Left ventricle myocardium inferior (tissue), 1 donor: ENCODE data around the gene PRKCI. TPM values are rescaled to one million over a fixed set of nuclear protein-coding genes. Genes with fewer than 3 reads are reported as not detected.
"Not testable (repeated sequence)": the region's sequence is repeated elsewhere in the genome, so short reads cannot be mapped to it uniquely, and the experiment has no call there.

Experiments
- DNase-seq: peaks from one replicate; pipeline ENCODE4 v3.0.0-alpha.2; 2020
- H3K27ac ChIP-seq: fragments of 200-600 bp; replicated peaks from 2 replicates; pipeline ENCODE4 v1.8.0; 2021
- H3K27me3 ChIP-seq: fragments of 200-600 bp; 2 replicates; pipeline ENCODE4 v1.8.0; 2021; ENCODE audit warnings: low read depth
- H3K36me3 ChIP-seq: fragments of 200-600 bp; 2 replicates; pipeline ENCODE4 v1.8.0; 2021
- H3K4me1 ChIP-seq: fragments of 200-600 bp; 2 replicates; pipeline ENCODE4 v1.8.0; 2021
- H3K4me3 ChIP-seq: fragments of 200-600 bp; 2 replicates; pipeline ENCODE4 v1.8.0; 2021; ENCODE audit warnings: mild to moderate bottlenecking, moderate library complexity
- H3K9me3 ChIP-seq: fragments of 200-600 bp; replicated peaks from 2 replicates; pipeline ENCODE4 v1.8.0; 2021
- CTCF ChIP-seq: fragments of 200-600 bp; IDR thresholded peaks from 2 replicates; pipeline ENCODE4 v1.8.0; 2021; ENCODE audit warnings: antibody characterized with exemption, mild to moderate bottlenecking, borderline replicate concordance
- intact Hi-C: fragments of 100-400 bp; cut with micrococcal nuclease; formaldehyde crosslinking; loops from one replicate; pipeline ENCODE4 v1.11.0; 2022
- total RNA-seq: library from RNA; stranded (reverse); fragmentation: NEBNext Ultra II Directional; extraction: Animal tissue kit (Norgen Biotek cat#: 25700); gene quantifications from one replicate; pipeline ENCODE4 v1.2.1, GENCODE V29; 2021
- donor health status: DM: no; HTN: yes; CAD: no; lungs with severe emphysema.

PRKCI gene
- total RNA-seq, 1 donor from 2014 or later: 10.9 TPM

- Histone ChIP-seq H3K27ac (no peak overlapping the region), H3K36me3 (no peaks in the 10 kb centered on the region), H3K4me1 (no peaks in the 10 kb centered on the region), H3K4me3 (no peak overlapping the region), H3K27me3 (peaks cover 5% of the 10 kb centered on the region), H3K9me3 (no peaks in the 10 kb centered on the region)
- no peak for TF ChIP-seq CTCF
- intact Hi-C loops: no loop called here
- DNase-seq: no peak
These were observed 20.7 kb upstream of the PRKCI start for GRCh38 chr3:170201527-170201926.

- H3K4me1 ChIP-seq: no peaks in the 10 kb centered on the region
- DNase-seq: no peak
- intact Hi-C loops: no loop called here
- peaks cover 9% of the 10 kb centered on the region for H3K27me3 ChIP-seq
- no peaks in the 10 kb centered on the region for H3K36me3 ChIP-seq
- no peak overlapping the region for H3K27ac ChIP-seq
- no peak overlapping the region for H3K4me3 ChIP-seq
- no peak for TF ChIP-seq CTCF
- no peaks in the 10 kb centered on the region for H3K9me3 ChIP-seq
These were observed 18.8 kb upstream of the PRKCI start for GRCh38 chr3:170203457-170203856.

GRCh38 chr3:170204023-170204472 is 18.2 kb upstream of the PRKCI start:
- Histone ChIP-seq H3K36me3 (no peaks in the 10 kb centered on the region), H3K9me3 (no peaks in the 10 kb centered on the region), H3K4me3 (no peak overlapping the region), H3K27ac (no peak overlapping the region), H3K4me1 (no peaks in the 10 kb centered on the region), H3K27me3 (peaks cover 9% of the 10 kb centered on the region)
- TF ChIP-seq CTCF: no peak
- intact Hi-C loops: no loop called here
- DNase-seq: no peak

- H3K4me3 ChIP-seq: no peak overlapping the region
- H3K36me3 ChIP-seq: no peaks in the 10 kb centered on the region
- H3K9me3 ChIP-seq: no peaks in the 10 kb centered on the region
- H3K27ac ChIP-seq: no peak overlapping the region
- no peak for TF ChIP-seq CTCF
- DNase-seq: no peak
- H3K27me3 ChIP-seq: peaks cover 9% of the 10 kb centered on the region
- intact Hi-C loops: no loop called here
- no peaks in the 10 kb centered on the region for H3K4me1 ChIP-seq
These were observed 17.7 kb upstream of the PRKCI start for GRCh38 chr3:170204509-170204908.

GRCh38 chr3:170205302-170205701 is 16.9 kb upstream of the PRKCI start:
- TF ChIP-seq CTCF: no peak
- intact Hi-C loops: no loop called here
- H3K4me3 ChIP-seq: no peak overlapping the region
- no peaks in the 10 kb centered on the region for H3K4me1 ChIP-seq
- H3K9me3 ChIP-seq: no peaks in the 10 kb centered on the region
- peaks cover 11% of the 10 kb centered on the region for H3K27me3 ChIP-seq
- DNase-seq: no peak
- H3K27ac ChIP-seq: no peak overlapping the region
- H3K36me3 ChIP-seq: no peaks in the 10 kb centered on the region

GRCh38 chr3:170206164-170206762 is 16.0 kb upstream of the PRKCI start:
- H3K4me3 ChIP-seq, H3K4me1 ChIP-seq, H3K27me3 ChIP-seq, intact Hi-C loops, H3K36me3 ChIP-seq, H3K9me3 ChIP-seq, DNase-seq, H3K27ac ChIP-seq: not testable (repeated sequence)
